Lower lobe of right lung (tissue), 2 donors: ENCODE measurements around the gene TRPV4. TPM values are rescaled to one million over a fixed set of nuclear protein-coding genes. Genes with fewer than 3 reads are reported as not detected.

ENCODE experiments used
- ATAC-seq, 2 donors: fragments of 200-7000 bp; cut with Tn5 transposase; one replicate each; pipeline ENCODE4 v1.9.1; 2020 to 2022; ENCODE audit warnings: mild to moderate bottlenecking in 2 of 2, moderate library complexity in 2 of 2
- DNase-seq: peaks from one replicate; pipeline ENCODE4 v3.0.0-alpha.2; 2020
- H3K27ac ChIP-seq: fragments of 200-600 bp; one replicate; pipeline ENCODE4 v1.8.0; 2022
- H3K27me3 ChIP-seq: fragments of 200-600 bp; one replicate; pipeline ENCODE4 v1.8.0; 2022; ENCODE audit warnings: low read depth
- H3K36me3 ChIP-seq: fragments of 200-600 bp; one replicate; pipeline ENCODE4 v1.8.0; 2022; ENCODE audit warnings: mild to moderate bottlenecking
- H3K4me1 ChIP-seq: fragments of 200-600 bp; one replicate; pipeline ENCODE4 v1.8.0; 2022
- H3K4me3 ChIP-seq: fragments of 200-600 bp; one replicate; pipeline ENCODE4 v1.8.0; 2022; ENCODE audit warnings: mild to moderate bottlenecking
- H3K9me3 ChIP-seq: fragments of 200-600 bp; one replicate; pipeline ENCODE4 v1.8.0; 2022
- intact Hi-C: fragments of 100-400 bp; cut with DNase I; formaldehyde crosslinking; loops from one replicate; pipeline ENCODE4 v1.11.0; 2022
- total RNA-seq: library from RNA; stranded (reverse); fragmentation: NEBNext Ultra II Directional; extraction: Animal tissue kit (Norgen Biotek cat#: 25700); gene quantifications from one replicate; pipeline ENCODE4 v1.2.1, GENCODE V29; 2021
- TF ChIP-seq, protein P1 (sequence below): fragments of 200-600 bp; IDR thresholded peaks from one replicate; pipeline ENCODE4 v1.8.0; 2022; ENCODE audit warnings: antibody characterized with exemption, mild to moderate bottlenecking
- donor health status: DM: no; HTN: yes; CAD: no; lungs with severe emphysema.

Gene TRPV4
- total RNA-seq, 1 donor from 2014 or later: 7.7 TPM

DNA sequence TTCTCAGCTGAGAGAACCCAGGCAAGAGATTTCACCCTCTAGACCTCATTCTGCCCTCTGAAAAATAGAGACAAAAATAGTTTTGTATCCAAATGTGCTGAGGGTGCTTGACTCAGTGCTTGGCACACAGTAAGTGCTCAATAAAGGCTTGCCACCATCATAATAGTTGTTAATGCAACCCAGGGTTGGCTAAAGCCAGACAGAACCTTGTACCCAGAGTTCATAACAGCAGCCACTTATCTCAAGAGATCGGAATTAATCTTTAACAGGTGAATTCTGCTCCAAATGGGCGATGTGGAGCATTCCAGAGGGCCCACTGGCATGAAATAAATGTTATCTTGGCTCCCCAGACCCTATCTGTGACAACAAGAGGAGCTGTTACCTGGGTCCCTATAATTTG lies 2.9 kb downstream of the TRPV4 start:
- Histone ChIP-seq H3K9me3 (no peaks in the 10 kb centered on the region), H3K36me3 (no peaks in the 10 kb centered on the region), H3K4me3 (no peak overlapping the region), H3K4me1 (peaks cover 4% of the 10 kb centered on the region), H3K27me3 (peaks cover 31% of the 10 kb centered on the region), H3K27ac (no peak overlapping the region)
- no peak for DNase-seq
- intact Hi-C loops: no loop called here
- no peak for ATAC-seq
- TF ChIP-seq, protein P1, sequence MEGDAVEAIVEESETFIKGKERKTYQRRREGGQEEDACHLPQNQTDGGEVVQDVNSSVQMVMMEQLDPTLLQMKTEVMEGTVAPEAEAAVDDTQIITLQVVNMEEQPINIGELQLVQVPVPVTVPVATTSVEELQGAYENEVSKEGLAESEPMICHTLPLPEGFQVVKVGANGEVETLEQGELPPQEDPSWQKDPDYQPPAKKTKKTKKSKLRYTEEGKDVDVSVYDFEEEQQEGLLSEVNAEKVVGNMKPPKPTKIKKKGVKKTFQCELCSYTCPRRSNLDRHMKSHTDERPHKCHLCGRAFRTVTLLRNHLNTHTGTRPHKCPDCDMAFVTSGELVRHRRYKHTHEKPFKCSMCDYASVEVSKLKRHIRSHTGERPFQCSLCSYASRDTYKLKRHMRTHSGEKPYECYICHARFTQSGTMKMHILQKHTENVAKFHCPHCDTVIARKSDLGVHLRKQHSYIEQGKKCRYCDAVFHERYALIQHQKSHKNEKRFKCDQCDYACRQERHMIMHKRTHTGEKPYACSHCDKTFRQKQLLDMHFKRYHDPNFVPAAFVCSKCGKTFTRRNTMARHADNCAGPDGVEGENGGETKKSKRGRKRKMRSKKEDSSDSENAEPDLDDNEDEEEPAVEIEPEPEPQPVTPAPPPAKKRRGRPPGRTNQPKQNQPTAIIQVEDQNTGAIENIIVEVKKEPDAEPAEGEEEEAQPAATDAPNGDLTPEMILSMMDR: no peak

DNA sequence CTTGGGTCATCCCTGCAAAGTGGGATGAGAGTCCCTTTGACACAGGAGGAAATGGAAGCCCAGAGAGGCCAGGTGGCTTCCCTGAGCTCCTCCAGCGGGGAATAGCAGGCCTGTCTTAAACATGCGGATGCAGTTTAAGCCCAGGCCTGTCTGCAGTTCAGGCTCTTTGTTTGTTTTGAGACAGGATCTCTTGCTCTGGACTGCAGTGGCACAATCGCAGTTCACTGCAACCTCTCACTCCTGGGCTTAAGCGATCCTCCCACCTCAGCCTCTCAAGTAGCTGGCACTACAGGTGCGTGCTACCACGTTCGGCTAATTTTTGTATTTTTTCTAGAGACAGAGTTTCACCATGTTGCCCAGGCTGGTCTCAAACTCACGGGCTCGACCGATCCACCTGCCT lies 3.5 kb downstream of the TRPV4 start:
- H3K4me3 ChIP-seq: no peak overlapping the region
- H3K4me1 ChIP-seq: peaks cover 4% of the 10 kb centered on the region
- no peaks in the 10 kb centered on the region for H3K9me3 ChIP-seq
- TF ChIP-seq, protein P1: no peak
- DNase-seq (no peak), ATAC-seq (no peak)
- intact Hi-C loops: no loop called here
- H3K27me3 ChIP-seq: peaks cover 31% of the 10 kb centered on the region
- H3K36me3 ChIP-seq: no peaks in the 10 kb centered on the region
- no peak overlapping the region for H3K27ac ChIP-seq

DNA sequence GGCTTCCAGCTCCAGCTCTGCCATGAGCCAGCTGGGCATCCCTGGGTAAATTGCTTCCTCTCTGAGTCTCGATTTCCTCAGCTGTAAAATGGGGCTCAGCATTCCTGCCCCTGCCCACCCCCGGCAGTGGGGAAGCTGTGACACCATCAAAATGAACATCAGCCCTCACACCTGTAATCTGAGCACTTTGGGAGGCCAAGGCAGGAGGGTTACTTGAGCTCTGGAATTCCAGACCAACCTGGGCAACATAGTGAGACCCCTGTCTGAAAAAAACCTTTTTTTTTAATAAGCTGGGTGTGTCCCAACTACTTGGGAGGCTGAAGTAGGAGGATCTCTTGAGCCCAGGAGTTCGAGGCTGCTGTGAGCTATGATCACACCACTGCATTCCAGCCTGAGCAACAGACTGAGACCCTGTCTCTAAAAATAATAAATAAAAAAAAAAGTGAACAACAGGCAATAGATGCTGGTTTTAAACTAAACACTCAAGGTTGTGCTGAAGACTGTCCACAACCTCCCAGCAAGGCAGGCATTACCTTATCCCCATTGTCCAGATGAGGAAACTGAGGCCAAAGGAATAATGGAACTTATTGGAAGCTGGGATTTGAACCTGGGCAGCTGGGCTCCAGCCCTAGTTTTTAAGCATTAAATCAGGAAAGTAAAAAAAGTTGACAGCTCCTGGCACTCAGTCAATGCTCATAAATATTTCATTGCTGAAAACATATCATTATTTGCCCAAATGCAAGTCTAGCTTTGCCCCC lies 4.3 kb downstream of the TRPV4 start:
- DNase-seq (no peak), ATAC-seq (no peak)
- intact Hi-C loops: no loop called here
- TF ChIP-seq, protein P1: no peak
- Histone ChIP-seq H3K27ac (peak overlapping the region; percentile 72), H3K9me3 (no peaks in the 10 kb centered on the region), H3K4me3 (no peak overlapping the region), H3K27me3 (peaks cover 31% of the 10 kb centered on the region), H3K36me3 (no peaks in the 10 kb centered on the region), H3K4me1 (peaks cover 4% of the 10 kb centered on the region)

DNA sequence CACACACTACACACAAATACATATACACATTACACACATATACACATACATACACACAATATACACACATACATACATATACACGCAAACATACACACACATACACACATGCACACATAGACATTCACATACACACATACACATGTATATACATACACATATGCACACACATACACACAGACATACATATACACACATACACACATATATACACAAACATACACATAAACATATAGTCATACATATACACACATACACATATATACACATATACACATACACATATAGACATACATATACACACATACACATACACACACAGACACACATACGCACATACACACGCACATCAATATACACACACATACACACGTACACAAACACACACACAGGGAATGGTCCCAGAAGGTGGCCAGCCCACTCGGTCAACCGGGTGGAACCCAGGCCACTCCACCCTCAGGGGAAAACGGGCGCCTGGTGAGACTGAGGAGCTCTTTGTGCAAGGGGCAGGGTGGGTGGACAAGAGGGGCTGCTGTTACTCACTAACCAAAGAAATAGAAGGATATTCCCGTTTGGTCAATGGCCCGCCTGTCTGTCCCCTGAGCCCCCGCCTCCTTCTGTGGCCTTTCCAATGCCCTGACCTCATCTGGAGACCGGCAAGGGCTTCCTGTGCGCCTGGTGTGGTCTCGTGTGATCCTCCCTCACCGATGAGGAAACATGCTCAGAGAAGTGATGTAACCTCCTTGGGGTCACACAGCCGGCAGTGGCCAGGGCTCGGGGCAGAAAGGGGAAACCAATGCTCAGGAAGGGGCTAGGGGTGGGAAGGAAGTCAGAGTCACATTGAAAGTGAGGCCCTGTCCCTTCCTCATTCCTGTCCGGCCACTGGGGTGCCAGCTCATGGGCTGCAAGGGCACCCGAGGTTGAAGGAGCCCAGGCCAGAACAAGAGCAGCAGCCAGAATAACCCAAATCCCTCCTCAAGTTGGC lies 5.3 kb downstream of the TRPV4 start:
- H3K4me3 ChIP-seq: no peak overlapping the region
- no peaks in the 10 kb centered on the region for H3K9me3 ChIP-seq
- no peaks in the 10 kb centered on the region for H3K4me1 ChIP-seq
- H3K36me3 ChIP-seq: no peaks in the 10 kb centered on the region
- TF ChIP-seq, protein P1: no peak
- H3K27me3 ChIP-seq: peaks cover 25% of the 10 kb centered on the region
- ATAC-seq (peak; percentile 89 to 91), DNase-seq (peak; percentile 88)
- intact Hi-C loops: no loop called here
- peak overlapping the region; percentile 72 for H3K27ac ChIP-seq

DNA sequence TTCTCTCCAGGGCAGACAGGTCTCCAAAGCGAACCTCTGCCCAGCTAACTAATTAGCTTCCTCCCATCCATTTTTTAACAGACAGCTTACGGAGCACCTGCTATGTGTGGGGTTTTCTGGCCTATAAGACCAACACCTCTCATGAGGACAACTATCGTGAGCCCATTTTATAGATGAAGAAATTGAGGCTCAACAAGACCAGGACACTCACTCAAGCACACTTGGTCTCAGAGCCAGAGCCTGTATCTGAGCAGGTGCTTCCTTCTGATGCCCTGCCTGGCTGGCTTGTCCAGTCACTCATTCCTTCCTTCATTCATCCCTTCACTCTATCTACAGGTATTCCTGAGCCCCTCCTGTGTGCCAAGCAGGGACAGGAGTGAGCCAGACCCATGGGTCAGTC lies 6.1 kb downstream of the TRPV4 start:
- intact Hi-C loops: no loop called here
- no peak overlapping the region for H3K4me3 ChIP-seq
- H3K9me3 ChIP-seq: no peaks in the 10 kb centered on the region
- H3K27me3 ChIP-seq: peaks cover 20% of the 10 kb centered on the region
- no peak overlapping the region for H3K27ac ChIP-seq
- no peaks in the 10 kb centered on the region for H3K4me1 ChIP-seq
- TF ChIP-seq, protein P1: no peak
- no peaks in the 10 kb centered on the region for H3K36me3 ChIP-seq
- DNase-seq (no peak), ATAC-seq (no peak)
